Renal pelvis (tissue), 4 donors: ENCODE results near the gene USH2A. TPM values are rescaled to one million over a fixed set of nuclear protein-coding genes. Genes with fewer than 3 reads are reported as not detected.

Source experiments
- DNase-seq: peaks from one replicate; pipeline ENCODE4 v3.0.0-alpha.2; 2013
- polyA plus RNA-seq, 3 donors: library from polyadenylated mRNA; unstranded; fragments of 120-200 nt; gene quantifications; one replicate each; pipeline ENCODE4 v1.2.1, GENCODE V29; 2013; ENCODE audit not compliant: insufficient read length in 3 of 3

Gene USH2A
- polyA plus RNA-seq, 3 donors, result 0.07 to 0.37 (median 0.31) TPM

- peak; percentile 12 for DNase-seq
Measured at GRCh38 chr1:215599418-215600074, 823.7 kb downstream of the USH2A start.

GRCh38 chr1:215597961-215598360 is 825.3 kb downstream of the USH2A start:
- DNase-seq, result no peak

DNA sequence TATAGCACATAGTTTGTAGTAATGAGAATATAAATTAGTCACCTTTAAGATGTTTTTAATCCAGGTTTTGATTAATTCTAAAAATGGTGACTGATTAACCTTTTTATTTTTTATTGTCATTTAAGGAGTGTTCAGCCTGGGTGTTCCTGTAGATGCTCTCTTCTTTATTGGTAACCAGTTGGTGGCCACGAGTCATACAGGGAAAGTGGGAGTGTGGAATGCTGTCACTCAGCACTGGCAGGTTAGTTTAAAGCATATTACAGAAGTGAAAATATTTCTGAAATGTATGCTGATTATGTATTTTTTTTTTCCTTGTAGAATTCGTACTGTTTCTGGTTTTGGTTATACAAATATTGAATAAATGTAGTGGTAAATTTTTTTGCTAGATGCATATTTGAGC is 828.0 kb downstream of the USH2A start:
- no peak for DNase-seq

DNA sequence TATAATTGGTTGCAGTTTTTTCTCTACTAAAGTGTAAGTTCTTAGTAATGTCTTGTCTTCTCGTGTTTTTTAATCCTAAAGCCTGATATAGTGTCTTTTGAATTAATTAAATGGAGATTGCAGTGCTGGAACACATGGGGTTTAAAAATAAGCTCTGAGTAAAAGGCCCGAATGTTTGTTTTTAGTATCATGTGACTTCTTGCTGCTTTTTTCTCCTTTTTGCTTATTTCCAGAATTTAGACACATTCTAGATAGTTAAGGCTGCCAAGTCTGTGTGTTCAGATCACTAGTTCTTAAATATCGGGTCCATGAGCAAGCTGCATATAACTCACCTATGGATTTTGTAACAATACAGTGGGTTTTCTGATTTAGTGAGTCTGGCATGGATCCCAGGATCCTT is 828.6 kb downstream of the USH2A start:
- DNase-seq, result no peak

DNA sequence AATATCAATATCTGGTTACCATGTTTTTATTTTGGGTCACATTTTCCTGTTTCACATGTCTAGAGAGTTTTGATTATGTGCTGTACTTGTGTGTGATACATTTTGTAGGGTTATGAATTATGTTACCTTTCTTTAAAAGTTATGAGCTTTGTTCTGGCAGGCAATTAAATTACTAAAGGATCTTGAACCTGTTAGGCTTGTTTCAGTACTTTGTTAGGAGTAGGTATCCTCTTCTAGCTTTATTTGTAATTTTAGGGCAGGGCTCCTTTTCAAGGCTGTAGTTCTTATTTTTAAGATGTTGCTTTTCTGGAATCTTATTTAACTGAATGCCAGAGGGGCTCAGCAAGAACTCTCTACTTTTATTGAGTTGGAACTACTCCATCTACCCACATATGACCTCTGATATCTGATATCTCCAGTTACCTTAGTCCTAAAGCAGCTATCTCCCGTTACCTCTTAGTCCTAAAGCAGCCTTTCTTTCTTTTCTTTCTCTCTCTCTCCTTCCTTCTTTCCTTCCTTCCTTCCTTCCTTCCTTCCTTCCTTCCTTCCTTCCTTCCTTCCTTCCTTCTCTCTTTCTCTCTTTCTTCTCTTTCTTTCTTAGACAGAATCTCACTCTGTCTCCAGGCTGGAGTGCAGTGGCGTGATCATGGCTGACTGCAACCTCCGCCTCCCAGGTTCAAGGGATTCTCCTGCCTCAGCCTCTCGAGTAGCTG is 832.3 kb downstream of the USH2A start:
- DNase-seq, result no peak

GRCh38 chr1:215589650-215590435 is 833.4 kb downstream of the USH2A start:
- no peak for DNase-seq

DNA sequence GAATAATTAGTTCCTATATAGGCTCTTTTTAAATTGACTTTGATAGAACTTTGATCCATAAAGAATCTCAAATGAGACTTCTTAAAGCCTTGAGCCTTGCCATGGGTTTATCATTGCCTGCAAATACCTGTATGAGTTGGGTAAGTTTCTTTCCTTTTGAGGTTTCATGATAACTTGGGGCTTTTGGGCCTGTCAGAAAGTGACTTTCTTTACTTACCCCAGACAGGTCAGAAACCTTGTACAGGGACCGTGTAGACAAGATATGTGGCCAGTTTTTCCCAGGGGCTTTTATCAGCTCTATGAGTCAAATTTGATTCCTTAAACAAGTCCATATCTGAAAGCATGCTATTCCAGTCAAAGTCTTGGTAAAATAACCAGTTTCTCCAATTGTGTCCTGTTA is 838.9 kb downstream of the USH2A start:
- no peak for DNase-seq

- DNase-seq, result no peak
Measured at GRCh38 chr1:215583185-215583749, 840.0 kb downstream of the USH2A start.

DNA sequence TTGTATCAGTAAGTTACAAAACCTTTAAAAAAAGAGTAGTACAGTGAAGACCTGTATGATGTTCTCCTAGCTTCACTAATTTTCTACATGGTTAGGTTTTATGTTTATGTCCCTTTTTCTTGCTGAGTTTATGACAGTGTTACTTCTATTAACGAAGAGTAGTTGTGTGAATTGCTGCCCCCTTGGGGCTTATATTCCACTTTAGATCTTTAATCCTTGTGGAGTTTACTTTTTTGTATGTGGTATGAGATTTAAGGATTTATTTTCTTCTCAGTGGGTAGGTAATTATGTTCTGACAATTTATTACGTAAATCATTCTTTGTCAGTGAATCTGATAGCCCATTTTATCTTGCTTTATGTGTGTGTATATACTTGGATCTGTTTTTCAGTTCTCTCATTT is 841.4 kb downstream of the USH2A start:
- no peak for DNase-seq
